GM12891 (cell line): ENCODE data around the gene PSEN2.
"Not testable (repeated sequence)": the region's sequence is repeated elsewhere in the genome, so short reads cannot be mapped to it uniquely, and the experiment has no call there.

Experiments used
- DNase-seq: peaks from one replicate; pipeline ENCODE4 v3.0.0; 2011; ENCODE audit warnings: low spot score; ENCODE audit not compliant: insufficient read length
- FAIRE-seq: peaks from 2 replicates; lab custom pipeline; 2011; peaks lifted over from hg19 to GRCh38; lab: Jason Lieb, UNC
- PAX5 ChIP-seq: IDR thresholded peaks from 2 replicates; pipeline ENCODE4 v1.6.1; 2011; ENCODE audit warnings: low read length, moderate library complexity, mild to moderate bottlenecking; ENCODE audit not compliant: insufficient read depth, severe bottlenecking
- POLR2A ChIP-seq: IDR thresholded peaks from 2 replicates; pipeline ENCODE4 v1.6.1; 2011; ENCODE audit warnings: low read depth, low read length, control low read depth
- POLR2AphosphoS5 ChIP-seq: IDR thresholded peaks from 2 replicates; pipeline ENCODE4 v1.6.1; 2011; ENCODE audit warnings: low read depth, low read length, control low read depth
- POU2F2 ChIP-seq: IDR thresholded peaks from 2 replicates; pipeline ENCODE4 v1.6.1; 2011; ENCODE audit warnings: low read depth, mild to moderate bottlenecking, control low read depth, low read length, moderate library complexity
- SPI1 ChIP-seq: IDR thresholded peaks from 2 replicates; pipeline ENCODE4 v1.6.1; 2011; ENCODE audit warnings: low read depth, low read length, control low read depth
- TAF1 ChIP-seq: IDR thresholded peaks from 2 replicates; pipeline ENCODE4 v1.6.1; 2011; ENCODE audit warnings: low read depth, low read length, control low read depth

Gene PSEN2

GRCh38 chr1:226919587-226919986 lies 49.2 kb downstream of the PSEN2 start:
- FAIRE-seq: no peak
- TF ChIP-seq POU2F2 (no peak), TAF1 (no peak), POLR2A (no peak), PAX5 (no peak), POLR2AphosphoS5 (no peak), SPI1 (no peak)
- no peak for DNase-seq

- TF ChIP-seq POU2F2: no peak
- TF ChIP-seq POLR2A: no peak
- no peak for FAIRE-seq
- no peak for DNase-seq
These were observed 49.6 kb downstream of the PSEN2 start for GRCh38 chr1:226919995-226920394.

GRCh38 chr1:226920446-226920894 lies 50.1 kb downstream of the PSEN2 start:
- TF ChIP-seq SPI1 (no peak), POLR2A (no peak), POU2F2 (no peak), TAF1 (no peak), PAX5 (no peak), POLR2AphosphoS5 (no peak)
- DNase-seq (no peak), FAIRE-seq (no peak)

- no peak for TF ChIP-seq POLR2AphosphoS5
- no peak for TF ChIP-seq PAX5
- no peak for TF ChIP-seq TAF1
- no peak for TF ChIP-seq POLR2A
- no peak for TF ChIP-seq SPI1
- TF ChIP-seq POU2F2: no peak
- FAIRE-seq (no peak), DNase-seq (no peak)
These were observed 51.1 kb downstream of the PSEN2 start for GRCh38 chr1:226921504-226921903.

GRCh38 chr1:226929260-226930111 lies 59.1 kb downstream of the PSEN2 start:
- DNase-seq, FAIRE-seq: not testable (repeated sequence)

GRCh38 chr1:226934483-226935237 lies 64.2 kb downstream of the PSEN2 start:
- FAIRE-seq (no peak), DNase-seq (no peak)
- no peak for TF ChIP-seq SPI1

GRCh38 chr1:226937940-226938725 lies 67.7 kb downstream of the PSEN2 start:
- DNase-seq (no peak), FAIRE-seq (peak; percentile 35)
- TF ChIP-seq TAF1 (no peak), POLR2AphosphoS5 (no peak), POLR2A (no peak), POU2F2 (no peak), SPI1 (no peak)

GRCh38 chr1:226938903-226939437 lies 68.6 kb downstream of the PSEN2 start:
- FAIRE-seq: peak; percentile 26
- TF ChIP-seq POLR2AphosphoS5 (no peak), POLR2A (no peak), POU2F2 (no peak), TAF1 (no peak), SPI1 (no peak), PAX5 (no peak)
- DNase-seq: no peak

- peak; percentile 99 for FAIRE-seq
- peak; percentile 47 for DNase-seq
- peak; percentile 91 for TF ChIP-seq POLR2AphosphoS5
- TF ChIP-seq TAF1: peak; percentile 56
- peak; percentile 94 for TF ChIP-seq POLR2A
- 0 out of 2 replicates have a peak, but pooled peaks have one; percentile 14 for TF ChIP-seq SPI1
- no peak for TF ChIP-seq PAX5
- 0 out of 2 replicates have a peak, but pooled peaks have one; percentile 51 for TF ChIP-seq POU2F2
These were observed 69.1 kb downstream of the PSEN2 start for GRCh38 chr1:226939438-226940028.
